Memory B cell (primary cell): ENCODE measurements around the gene JPH2.
"Not testable (repeated sequence)": the region's sequence is repeated elsewhere in the genome, so short reads cannot be mapped to it uniquely, and the experiment has no call there.

Experiments
- ATAC-seq: fragments of 150-1000 bp; cut with Tn5 transposase; 2 replicates; pipeline ENCODE4 v1.10.0; 2021; ENCODE audit warnings: low read depth, mild to moderate bottlenecking, moderate library complexity
- DNase-seq, 2 donors: peaks; one replicate each; pipeline ENCODE4 v3.0.0; 2022; ENCODE audit warnings: low spot score in 2 of 2
- H3K27ac Mint-ChIP-seq: one replicate; pipeline ENCODE4 v1.8.0; 2022; ENCODE audit warnings: mild to moderate bottlenecking, moderate library complexity, mixed read lengths
- H3K27me3 Mint-ChIP-seq: one replicate; pipeline ENCODE4 v1.8.0; 2022; ENCODE audit warnings: mixed read lengths
- H3K36me3 Mint-ChIP-seq: one replicate; pipeline ENCODE4 v1.8.0; 2022; ENCODE audit warnings: mild to moderate bottlenecking, mixed read lengths
- H3K4me1 Mint-ChIP-seq: one replicate; pipeline ENCODE4 v1.8.0; 2022; ENCODE audit warnings: mixed read lengths
- H3K4me3 Mint-ChIP-seq: one replicate; pipeline ENCODE4 v1.8.0; 2022; ENCODE audit warnings: mild to moderate bottlenecking, moderate library complexity, mixed read lengths
- H3K9me3 Mint-ChIP-seq: one replicate; pipeline ENCODE4 v1.8.0; 2022; ENCODE audit warnings: mixed read lengths

Gene JPH2

DNA sequence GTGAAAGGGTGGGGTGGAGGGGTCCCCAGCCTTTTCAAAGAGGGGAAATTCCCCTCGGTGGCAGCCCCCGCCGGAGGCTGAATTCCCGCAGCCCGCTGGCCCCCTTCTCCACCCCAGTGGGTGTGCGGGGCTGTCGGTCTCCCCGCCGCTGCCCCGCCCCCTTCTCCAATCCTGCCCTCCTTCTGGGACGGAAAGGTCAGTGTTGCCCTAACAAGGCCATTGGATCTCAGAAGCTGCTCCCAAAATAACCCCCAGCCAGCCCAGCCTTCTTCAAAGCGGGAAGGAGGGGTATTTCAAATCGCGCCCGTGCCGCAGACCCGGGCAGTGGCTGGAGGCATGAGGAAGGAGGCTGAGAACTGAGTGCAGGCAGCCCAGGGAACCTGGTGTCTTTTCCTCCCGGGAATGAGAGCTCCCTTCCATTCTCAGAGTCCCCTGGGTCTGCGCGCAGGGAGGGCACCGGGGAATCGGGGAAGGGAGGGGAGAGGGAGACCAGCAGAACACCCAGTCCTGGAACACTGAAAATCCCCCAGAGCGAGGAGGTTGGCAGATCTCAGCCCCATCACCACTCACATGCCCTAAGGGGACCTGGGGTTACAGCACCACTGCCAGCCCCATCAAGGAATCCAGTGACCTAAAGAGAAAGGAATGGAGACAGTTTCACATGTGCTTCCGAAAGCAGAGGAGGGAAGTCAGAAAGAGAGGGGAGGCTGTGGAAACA, at the start of gene JPH2:
Gene JPH2 (minus strand): TSS at position 135 of the 718 bp plus-strand sequence. CDS start 483 bp downstream, outside the sequence.
- ATAC-seq = peak; percentile 41
- H3K4me3 Mint-ChIP-seq = peak within 1 kb of the TSS; percentile 69
- H3K36me3 Mint-ChIP-seq = no peaks in the 10 kb centered on the region
- H3K27ac Mint-ChIP-seq = no peak within 1 kb of the TSS
- no peaks in the 10 kb centered on the region for H3K9me3 Mint-ChIP-seq
- no peak for DNase-seq
- peaks cover 16% of the 10 kb centered on the region for H3K4me1 Mint-ChIP-seq
- H3K27me3 Mint-ChIP-seq = peaks cover 27% of the 10 kb centered on the region

DNA sequence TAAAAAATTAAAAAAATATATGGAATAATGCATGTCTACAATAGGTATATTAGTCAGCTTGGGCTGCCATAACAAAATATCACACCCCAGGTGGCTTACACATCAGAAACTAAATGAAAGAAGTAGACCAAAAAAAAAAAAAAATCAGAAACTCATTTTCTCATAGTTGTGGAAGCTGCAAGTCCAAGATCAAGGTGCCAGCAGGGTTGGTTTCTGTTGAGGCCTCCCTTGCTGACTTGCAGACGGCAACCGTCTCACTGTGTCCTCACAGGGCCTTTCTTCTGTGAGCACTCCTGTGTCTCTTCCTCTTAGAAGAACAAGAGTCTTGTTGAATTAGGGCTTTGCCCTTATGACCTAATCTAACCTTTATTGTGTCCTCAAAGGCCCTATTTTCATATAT, 48.7 kb upstream of the JPH2 start:
- Mint-ChIP-seq H3K27ac (no peak overlapping the region), H3K4me3 (no peak overlapping the region), H3K27me3 (peaks cover 7% of the 10 kb centered on the region), H3K9me3 (peaks cover 2% of the 10 kb centered on the region), H3K4me1 (no peaks in the 10 kb centered on the region), H3K36me3 (no peaks in the 10 kb centered on the region)
- ATAC-seq = no peak
- DNase-seq = no peak

DNA sequence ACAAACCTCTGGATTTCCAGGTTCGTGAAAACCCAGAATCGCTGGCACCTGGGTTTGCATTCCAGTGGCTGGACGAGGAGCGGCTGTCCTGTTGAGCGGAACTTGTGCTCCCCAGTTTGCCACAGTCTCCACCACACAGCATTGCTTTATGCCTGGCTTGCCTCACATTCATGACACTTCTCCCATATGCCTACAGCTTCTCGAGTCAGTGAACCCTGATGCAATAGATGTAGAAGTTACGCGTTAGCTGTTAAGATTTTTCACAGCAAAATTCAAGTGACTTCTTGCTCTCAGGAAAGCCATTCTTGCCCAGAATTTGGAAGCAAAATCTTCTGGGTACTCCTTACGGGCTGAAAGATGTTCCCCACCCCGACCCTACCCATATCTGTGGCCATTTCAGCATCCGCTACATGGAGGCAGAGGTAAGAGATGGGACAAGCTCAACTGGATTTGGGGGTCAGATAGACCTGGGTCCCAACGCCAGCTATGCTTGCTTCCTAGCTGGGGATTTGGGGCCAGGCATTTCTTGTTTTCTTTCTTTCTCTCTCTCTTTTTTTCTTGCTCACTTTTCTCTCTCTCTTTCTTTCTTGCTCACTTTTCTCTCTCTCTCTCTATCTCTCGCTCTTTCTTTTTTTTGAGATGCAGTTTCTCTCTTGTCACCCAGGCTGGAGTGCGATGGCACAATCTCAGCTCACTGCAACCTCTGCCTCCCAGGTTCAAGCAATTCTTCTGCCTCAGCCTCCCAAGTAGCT, 47.8 kb upstream of the JPH2 start:
- peaks cover 4% of the 10 kb centered on the region for H3K27me3 Mint-ChIP-seq
- H3K9me3 Mint-ChIP-seq = peaks cover 2% of the 10 kb centered on the region
- no peak overlapping the region for H3K4me3 Mint-ChIP-seq
- DNase-seq (no peak), ATAC-seq (no peak)
- H3K4me1 Mint-ChIP-seq = no peaks in the 10 kb centered on the region
- no peaks in the 10 kb centered on the region for H3K36me3 Mint-ChIP-seq
- H3K27ac Mint-ChIP-seq = no peak overlapping the region

DNA sequence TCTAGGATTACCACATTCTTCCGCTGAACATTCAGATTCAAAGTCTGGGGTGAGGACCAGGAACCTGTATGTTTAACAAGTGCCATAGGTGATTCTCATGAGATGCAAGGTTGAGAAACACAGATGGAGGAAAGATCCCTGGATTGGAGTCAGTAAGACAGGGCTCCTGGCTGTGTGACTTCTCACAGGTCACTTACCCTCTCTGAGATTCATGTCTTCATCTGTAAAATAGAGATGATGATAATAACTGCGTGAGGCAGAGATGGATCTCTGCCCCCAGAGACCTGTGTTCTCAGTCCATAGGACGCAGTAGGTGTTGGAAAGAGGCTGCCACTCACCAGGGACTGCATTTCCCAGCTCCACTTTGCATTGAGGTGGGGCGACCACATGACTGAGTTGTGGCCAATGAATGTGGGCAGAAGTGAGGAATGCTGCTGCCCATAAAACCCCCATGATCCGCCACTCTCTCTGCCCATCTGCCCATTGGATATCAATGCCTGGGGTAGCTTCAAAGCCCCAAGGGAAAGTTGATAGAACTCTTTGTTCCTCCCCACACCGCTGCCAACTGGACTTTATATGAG, 46.5 kb upstream of the JPH2 start:
- no peak for DNase-seq
- Mint-ChIP-seq H3K27ac (no peak overlapping the region), H3K4me3 (no peak overlapping the region), H3K4me1 (no peaks in the 10 kb centered on the region), H3K27me3 (peaks cover 3% of the 10 kb centered on the region), H3K36me3 (no peaks in the 10 kb centered on the region), H3K9me3 (peaks cover under 1% of the 10 kb centered on the region)
- ATAC-seq = no peak

DNA sequence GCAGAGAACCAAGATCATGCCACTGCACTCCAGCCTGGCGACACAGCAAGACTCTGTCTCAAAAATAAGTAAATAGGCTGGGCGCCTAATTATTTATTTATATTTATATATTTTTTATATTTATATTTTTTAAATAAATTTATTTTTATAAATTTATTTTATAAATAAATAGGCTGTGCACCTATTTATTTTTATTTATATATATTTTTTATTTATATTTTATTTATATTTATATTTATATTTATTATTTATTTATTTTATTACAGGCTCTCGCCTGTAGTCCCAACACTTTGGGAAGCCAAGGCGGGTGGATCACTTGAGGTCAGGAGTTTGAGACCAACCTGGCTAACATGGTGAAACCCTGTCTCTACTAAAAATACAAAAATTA, 45.5 kb upstream of the JPH2 start:
- H3K27me3 Mint-ChIP-seq, H3K36me3 Mint-ChIP-seq, ATAC-seq, DNase-seq, H3K9me3 Mint-ChIP-seq, H3K4me3 Mint-ChIP-seq, H3K4me1 Mint-ChIP-seq, H3K27ac Mint-ChIP-seq: not testable (repeated sequence)

DNA sequence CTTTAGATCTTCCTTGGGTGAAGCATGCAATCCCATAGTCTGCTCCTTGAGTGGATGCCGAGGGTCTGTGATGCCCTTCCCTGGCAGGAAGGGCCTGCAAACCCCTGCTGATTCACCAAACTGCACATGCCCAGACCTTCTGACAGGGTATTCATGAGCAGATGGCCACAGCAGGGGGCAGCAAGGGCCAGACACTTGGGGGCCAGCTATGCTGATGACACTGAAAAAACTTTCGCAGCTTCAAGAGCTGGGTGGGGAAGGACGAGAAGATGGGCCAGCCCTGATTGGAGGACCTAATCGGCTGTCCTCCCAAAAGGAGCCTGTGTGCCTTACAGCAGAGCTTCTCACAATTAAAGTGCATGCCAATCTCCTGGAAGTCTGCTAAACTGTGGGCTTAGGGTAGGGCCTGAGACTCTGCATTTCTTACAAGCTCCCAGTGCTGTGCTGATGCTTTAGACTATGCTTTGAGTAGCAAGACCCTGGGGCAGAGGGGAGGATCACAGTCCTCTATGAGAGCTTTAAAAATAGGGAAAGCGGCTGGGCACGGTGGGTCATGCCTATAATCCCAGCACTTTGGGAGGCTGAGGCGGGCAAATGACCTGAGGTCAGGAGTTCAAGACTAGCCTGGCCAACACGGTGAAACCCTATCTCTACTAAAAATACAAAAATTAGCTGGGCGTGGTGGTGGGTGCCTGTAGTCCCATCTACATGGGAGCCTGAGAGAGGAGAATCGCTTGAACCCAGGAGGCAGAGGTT, 44.9 kb upstream of the JPH2 start:
- no peaks in the 10 kb centered on the region for H3K36me3 Mint-ChIP-seq
- H3K27me3 Mint-ChIP-seq = peaks cover 2% of the 10 kb centered on the region
- H3K4me3 Mint-ChIP-seq = no peak overlapping the region
- H3K4me1 Mint-ChIP-seq = no peaks in the 10 kb centered on the region
- DNase-seq (no peak), ATAC-seq (no peak)
- H3K27ac Mint-ChIP-seq = no peak overlapping the region
- no peaks in the 10 kb centered on the region for H3K9me3 Mint-ChIP-seq

DNA sequence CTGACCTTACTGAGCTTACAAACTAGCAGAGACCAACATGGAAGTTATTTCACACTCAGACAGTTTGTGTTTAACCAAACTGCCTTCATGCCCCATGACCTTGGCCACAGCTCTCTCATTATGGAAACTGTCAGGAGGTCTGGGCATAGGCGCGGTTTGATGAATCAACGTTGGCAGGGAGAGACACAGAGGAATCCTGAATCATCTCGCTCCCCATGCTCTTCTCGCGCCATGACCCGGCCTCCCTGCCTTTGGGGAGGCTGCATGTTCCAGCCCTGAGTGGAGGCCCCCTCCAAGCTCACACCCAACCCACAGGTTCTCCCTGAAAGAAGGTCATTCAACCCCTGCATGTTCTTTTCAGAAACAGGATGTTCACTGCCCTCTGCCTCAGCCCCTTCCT, 44.2 kb upstream of the JPH2 start:
- H3K27me3 Mint-ChIP-seq = peaks cover 2% of the 10 kb centered on the region
- no peak overlapping the region for H3K27ac Mint-ChIP-seq
- no peaks in the 10 kb centered on the region for H3K9me3 Mint-ChIP-seq
- ATAC-seq (no peak), DNase-seq (no peak)
- H3K36me3 Mint-ChIP-seq = no peaks in the 10 kb centered on the region
- no peak overlapping the region for H3K4me3 Mint-ChIP-seq
- no peaks in the 10 kb centered on the region for H3K4me1 Mint-ChIP-seq

DNA sequence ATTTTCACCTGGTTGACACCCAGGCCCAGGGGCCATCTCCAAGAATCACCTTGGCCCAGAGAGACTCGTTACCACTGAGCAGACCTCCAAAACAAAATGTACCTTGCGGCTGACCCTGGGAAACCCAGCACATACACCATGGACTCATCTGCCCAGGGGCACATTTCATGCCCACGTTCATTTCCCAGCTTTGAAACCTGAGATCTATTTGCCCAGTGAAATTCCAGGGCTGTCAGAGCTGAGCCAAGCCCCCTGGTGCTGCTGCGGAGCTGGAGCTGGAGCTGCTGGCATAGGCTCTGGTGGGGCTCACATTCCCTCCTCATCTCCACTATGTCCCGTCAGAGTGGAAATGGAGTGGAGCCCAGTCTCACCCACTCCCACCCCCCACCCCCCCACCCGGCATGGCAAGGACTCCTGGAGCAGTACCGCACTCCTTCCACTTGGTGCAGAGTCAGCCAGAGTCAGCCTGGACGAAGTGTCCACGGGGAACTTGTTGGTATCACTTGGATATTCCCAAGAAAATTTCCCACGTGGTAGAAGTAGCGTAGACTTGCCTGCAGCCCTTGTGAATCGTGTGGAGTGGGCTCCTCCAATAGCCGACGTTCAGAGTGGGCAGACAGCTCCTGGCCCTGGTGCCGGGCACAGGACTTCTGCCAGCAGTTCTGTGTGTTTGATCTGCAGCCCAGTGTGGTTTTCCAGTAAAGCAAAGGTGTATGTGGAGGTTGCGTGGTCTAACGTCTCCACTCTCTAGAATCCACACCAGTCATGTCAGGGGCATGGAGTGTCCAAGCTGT, 41.7 kb upstream of the JPH2 start:
- DNase-seq (no peak), ATAC-seq (no peak)
- no peaks in the 10 kb centered on the region for H3K9me3 Mint-ChIP-seq
- no peak overlapping the region for H3K4me3 Mint-ChIP-seq
- H3K27me3 Mint-ChIP-seq = no peaks in the 10 kb centered on the region
- no peaks in the 10 kb centered on the region for H3K36me3 Mint-ChIP-seq
- no peak overlapping the region for H3K27ac Mint-ChIP-seq
- no peaks in the 10 kb centered on the region for H3K4me1 Mint-ChIP-seq

DNA sequence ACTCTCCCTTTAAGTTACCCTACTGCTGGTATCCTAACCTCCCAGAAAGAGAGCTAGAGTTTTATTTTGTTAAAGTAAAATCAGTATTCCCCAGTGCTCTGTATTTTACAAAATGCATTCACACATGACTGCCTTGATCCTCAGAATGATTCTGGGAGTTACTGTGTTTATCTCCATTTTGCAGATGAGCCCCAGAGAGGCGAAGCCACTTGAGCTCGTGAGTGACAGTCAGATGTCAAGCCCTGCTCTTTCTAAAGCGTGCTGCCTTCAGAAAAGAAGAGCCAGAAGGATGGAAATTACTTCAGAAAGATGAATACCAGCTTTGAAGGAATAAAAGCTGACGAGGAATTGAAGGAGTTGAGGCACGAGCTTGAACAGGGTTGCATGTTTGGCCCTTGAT, 37.6 kb upstream of the JPH2 start:
- Mint-ChIP-seq H3K36me3 (peaks cover 4% of the 10 kb centered on the region), H3K27me3 (no peaks in the 10 kb centered on the region), H3K4me1 (peaks cover 3% of the 10 kb centered on the region), H3K9me3 (no peaks in the 10 kb centered on the region), H3K27ac (no peak overlapping the region), H3K4me3 (no peak overlapping the region)
- DNase-seq = no peak
- ATAC-seq = no peak

DNA sequence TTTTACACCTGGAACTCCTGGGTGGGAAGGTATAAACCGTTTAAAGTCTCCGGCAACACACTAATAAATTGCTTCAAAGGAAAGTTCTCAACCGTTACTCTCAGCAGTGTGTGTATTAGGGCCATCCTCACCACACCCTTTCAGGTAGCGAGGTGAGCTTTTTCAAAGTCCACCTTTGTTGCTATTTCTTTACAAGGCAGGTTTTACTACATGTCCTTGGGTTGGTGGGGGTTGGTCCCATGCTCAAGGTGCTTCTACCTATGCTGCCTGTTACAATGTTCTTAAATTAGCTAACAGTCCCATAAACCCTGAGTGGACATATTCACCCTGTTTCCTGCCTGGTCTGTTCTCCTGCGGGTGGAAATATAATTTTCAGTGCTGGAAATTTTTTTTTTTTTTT, 36.7 kb upstream of the JPH2 start:
- no peaks in the 10 kb centered on the region for H3K27me3 Mint-ChIP-seq
- ATAC-seq (no peak), DNase-seq (no peak)

DNA sequence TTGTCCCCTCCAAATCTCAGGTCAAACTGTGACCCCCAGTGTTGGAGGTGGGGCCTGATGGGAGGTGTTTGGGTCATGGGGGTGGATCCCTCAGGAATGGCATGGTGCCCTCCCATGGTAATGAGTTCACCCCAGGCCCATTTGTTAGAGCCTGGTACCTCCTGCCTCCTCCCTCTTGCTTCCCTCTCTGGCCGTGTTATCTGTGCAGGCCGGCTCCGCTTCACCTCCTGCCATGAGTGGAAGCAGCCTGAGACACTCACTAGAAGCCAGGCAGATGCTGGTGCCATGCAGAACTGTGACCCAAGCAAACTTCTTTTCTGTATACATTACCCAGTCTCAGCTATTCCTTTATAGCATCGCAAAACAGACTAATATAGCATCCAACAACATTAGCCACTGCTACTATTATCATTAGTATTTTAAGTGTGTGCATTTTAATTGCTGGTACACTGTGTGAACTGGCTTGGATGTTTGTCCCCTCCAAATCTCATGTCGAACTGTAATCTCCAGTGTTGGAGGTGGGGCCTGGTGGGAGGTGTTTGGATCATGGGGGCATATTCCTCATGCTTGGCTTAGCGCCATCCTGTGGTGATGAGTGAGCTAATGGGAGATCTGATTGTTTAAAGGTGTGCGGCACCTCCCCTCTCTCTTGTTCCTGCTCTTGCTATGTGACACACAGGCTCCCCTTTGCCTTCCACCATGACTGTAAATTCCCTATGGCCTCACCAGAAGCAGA, 35.8 kb upstream of the JPH2 start:
- H3K27ac Mint-ChIP-seq = no peak overlapping the region

More for the DNA sequence above, 36.7 kb upstream of the JPH2 start:
- H3K9me3 Mint-ChIP-seq = no peaks in the 10 kb centered on the region
- H3K4me3 Mint-ChIP-seq = no peak overlapping the region
- no peak overlapping the region for H3K27ac Mint-ChIP-seq
- peaks cover 5% of the 10 kb centered on the region for H3K36me3 Mint-ChIP-seq
- peaks cover 5% of the 10 kb centered on the region for H3K4me1 Mint-ChIP-seq

DNA sequence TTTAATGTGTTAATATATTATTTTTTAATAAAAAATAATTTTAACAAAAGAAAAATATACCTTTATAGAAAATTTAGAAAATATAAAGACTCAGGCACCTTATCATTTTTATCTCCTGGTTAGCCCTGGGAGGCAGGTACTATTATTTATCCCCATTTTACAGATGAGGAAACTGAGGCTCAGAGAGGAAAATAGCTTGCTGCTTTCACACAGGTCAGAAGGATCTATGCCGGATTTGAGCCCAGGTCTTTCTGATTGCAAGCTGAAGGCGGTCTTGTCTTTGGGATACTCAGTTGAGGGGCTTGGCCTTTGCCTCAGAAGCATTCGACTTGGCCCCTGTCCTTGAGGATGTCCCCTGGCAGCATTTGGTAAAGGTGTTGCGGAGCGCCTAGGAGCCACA, 35.0 kb upstream of the JPH2 start:
- Mint-ChIP-seq H3K27me3 (no peaks in the 10 kb centered on the region), H3K9me3 (no peaks in the 10 kb centered on the region), H3K4me1 (peaks cover 16% of the 10 kb centered on the region), H3K27ac (no peak overlapping the region), H3K4me3 (no peak overlapping the region), H3K36me3 (peaks cover 5% of the 10 kb centered on the region)
- no peak for DNase-seq
- ATAC-seq = no peak

More for the DNA sequence above, 35.8 kb upstream of the JPH2 start:
- Mint-ChIP-seq H3K4me1 (peaks cover 12% of the 10 kb centered on the region), H3K27me3 (no peaks in the 10 kb centered on the region), H3K9me3 (no peaks in the 10 kb centered on the region), H3K36me3 (peaks cover 5% of the 10 kb centered on the region), H3K4me3 (no peak overlapping the region)
- ATAC-seq = no peak
- DNase-seq = no peak

DNA sequence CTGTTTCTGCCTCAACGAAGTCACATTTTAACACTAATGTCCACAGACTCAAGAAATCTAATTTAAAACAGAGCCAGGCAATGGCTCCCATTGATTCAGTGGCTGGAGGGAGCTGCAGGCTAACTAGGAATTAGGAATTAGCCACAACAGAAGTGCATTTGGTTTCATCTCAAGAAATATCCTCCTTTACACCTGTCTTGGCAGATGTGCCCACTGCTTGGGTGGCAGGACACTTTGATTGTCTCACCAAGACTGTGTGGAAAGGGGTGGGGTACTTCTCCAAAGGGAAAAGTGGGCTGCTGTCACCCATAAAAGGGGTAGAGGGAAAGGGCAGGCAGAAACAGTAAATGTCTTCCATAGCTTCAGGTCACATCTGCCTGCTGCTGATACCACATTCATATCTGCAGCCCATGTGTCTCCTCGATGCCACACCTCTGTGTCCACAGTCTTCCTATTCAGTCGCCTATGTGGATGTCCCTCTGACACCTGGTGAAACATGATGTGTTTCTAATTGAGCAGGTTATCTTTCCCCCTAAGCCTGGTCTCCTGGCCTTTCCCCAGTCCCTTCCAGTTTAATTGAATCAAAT, 34.5 kb upstream of the JPH2 start:
- ATAC-seq (no peak), DNase-seq (no peak)
- Mint-ChIP-seq H3K9me3 (no peaks in the 10 kb centered on the region), H3K4me1 (peaks cover 16% of the 10 kb centered on the region), H3K27ac (no peak overlapping the region), H3K27me3 (no peaks in the 10 kb centered on the region), H3K4me3 (no peak overlapping the region), H3K36me3 (peaks cover 5% of the 10 kb centered on the region)
